CD14-positive monocyte (primary cell): Measurements from ENCODE around the gene MXI1. TPM values are rescaled to one million over a fixed set of nuclear protein-coding genes. Genes with fewer than 3 reads are reported as not detected.

Source experiments
- DNase-seq, 3 donors: peaks; one replicate each; pipeline ENCODE4 v3.0.0-alpha.2; 2011 to 2022
- H2AFZ ChIP-seq: 2 replicates; pipeline ENCODE4 v1.6.0; 2012; ENCODE audit warnings: mild to moderate bottlenecking, low read depth, low read length, inconsistent platforms; ENCODE audit not compliant: insufficient read depth, poor library complexity, severe bottlenecking
- H3K27ac ChIP-seq, 2 donors: 1 replicate in 1 of 2; 2 replicates in 1 of 2; pipeline ENCODE4 v1.5.1; 2012 to 2013; ENCODE audit warnings: low read length in 2 of 2, control low read depth in 1 of 2, inconsistent platforms in 1 of 2, low read depth in 1 of 2, mild to moderate bottlenecking in 1 of 2
- H3K27me3 ChIP-seq, 2 donors: one replicate each; pipeline versions ENCODE4 v1.6.0 to v1.6.1; 2011 to 2013; ENCODE audit warnings: low read length in 2 of 2; ENCODE audit not compliant: control insufficient read depth in 2 of 2, insufficient read depth in 2 of 2
- H3K36me3 ChIP-seq, 2 donors: replicated peaks in 1 of 2; 1 replicate in 1 of 2; 2 replicates in 1 of 2; pipeline versions ENCODE4 v1.5.1 to v1.6.1; 2012 to 2013; ENCODE audit warnings: low read length in 2 of 2, control low read depth in 1 of 2, inconsistent platforms in 1 of 2, mild to moderate bottlenecking in 1 of 2; ENCODE audit not compliant: insufficient read depth in 2 of 2, control insufficient read depth in 1 of 2
- H3K4me1 ChIP-seq, 2 donors: 1 replicate in 1 of 2; 2 replicates in 1 of 2; pipeline versions ENCODE4 v1.5.1 to v1.6.1; 2012 to 2013; ENCODE audit warnings: low read length in 2 of 2, control low read depth in 1 of 2, inconsistent platforms in 1 of 2, mild to moderate bottlenecking in 1 of 2, moderate library complexity in 1 of 2; ENCODE audit not compliant: insufficient read depth in 2 of 2, control insufficient read depth in 1 of 2
- H3K4me2 ChIP-seq: replicated peaks from 2 replicates; pipeline ENCODE3; 2012; ENCODE audit warnings: low read length, moderate library complexity, mild to moderate bottlenecking; ENCODE audit not compliant: poor library complexity, severe bottlenecking; ENCODE audit errors: extremely low read depth
- H3K4me3 ChIP-seq, 3 experiments: fragments of 200-600 bp in 1 of 3; sonication (generic) in 1 of 3; replicated peaks in 1 of 3; 1 replicate in 2 of 3; 2 replicates in 1 of 3; pipeline ENCODE4 v1.5.1; 2011 to 2013; ENCODE audit warnings: low read length in 3 of 3, mild to moderate bottlenecking in 3 of 3, control low read depth in 2 of 3, low read depth in 2 of 3, inconsistent platforms in 1 of 3, moderate library complexity in 1 of 3
- H3K79me2 ChIP-seq: 2 replicates; pipeline ENCODE4 v1.6.0; 2012; ENCODE audit warnings: mild to moderate bottlenecking, control low read depth, inconsistent platforms, low read length, moderate library complexity; ENCODE audit not compliant: insufficient read depth
- H3K9ac ChIP-seq: 2 replicates; pipeline ENCODE4 v1.6.0; 2017; ENCODE audit warnings: low read length, mild to moderate bottlenecking; ENCODE audit not compliant: insufficient read depth, poor library complexity, severe bottlenecking
- H3K9me3 ChIP-seq, 2 donors: replicated peaks in 1 of 2; 1 replicate in 1 of 2; 2 replicates in 1 of 2; pipeline versions ENCODE4 v1.5.1 to v1.6.1; 2012 to 2013; ENCODE audit warnings: low read length in 2 of 2, control low read depth in 1 of 2; ENCODE audit not compliant: control insufficient read depth in 1 of 2, insufficient read depth in 1 of 2
- H4K20me1 ChIP-seq: 2 replicates; pipeline ENCODE4 v1.6.0; 2012; ENCODE audit warnings: mild to moderate bottlenecking, low read length, control low read depth, moderate library complexity; ENCODE audit not compliant: insufficient read depth
- H3K27ac Mint-ChIP-seq, 7 donors: one replicate each; pipeline ENCODE4 v1.8.0; 2020; ENCODE audit warnings: mild to moderate bottlenecking in 7 of 7, mixed read lengths in 7 of 7, moderate library complexity in 6 of 7, inconsistent platforms in 2 of 7
- H3K27me3 Mint-ChIP-seq, 3 donors: one replicate each; pipeline ENCODE4 v1.8.0; 2021 to 2022; ENCODE audit warnings: low read depth in 3 of 3, mild to moderate bottlenecking in 3 of 3, mixed read lengths in 3 of 3, moderate library complexity in 3 of 3, inconsistent platforms in 1 of 3
- H3K36me3 Mint-ChIP-seq, 2 donors: one replicate each; pipeline ENCODE4 v1.8.0; 2020; ENCODE audit warnings: mixed read lengths in 2 of 2, inconsistent platforms in 1 of 2, mild to moderate bottlenecking in 1 of 2
- H3K4me1 Mint-ChIP-seq: one replicate; pipeline ENCODE4 v1.8.0; 2020; ENCODE audit warnings: mild to moderate bottlenecking, mixed read lengths
- H3K4me3 Mint-ChIP-seq, 2 donors: one replicate each; pipeline ENCODE4 v1.8.0; 2020; ENCODE audit warnings: mild to moderate bottlenecking in 2 of 2, mixed read lengths in 2 of 2, moderate library complexity in 1 of 2
- H3K9me3 Mint-ChIP-seq, 7 donors: one replicate each; pipeline ENCODE4 v1.8.0; 2020 to 2022; ENCODE audit warnings: mixed read lengths in 7 of 7, mild to moderate bottlenecking in 6 of 7, moderate library complexity in 6 of 7, inconsistent platforms in 2 of 7
- WGBS: methylation state at CpG from one replicate; pipeline ENCODE4 v1.1.5; 2013; ENCODE audit warnings: missing lambda C conversion rate; ENCODE audit not compliant: insufficient coverage; 5-methylcytosine and 5-hydroxymethylcytosine counted together
- intact Hi-C, 2 donors: fragments of 100-400 bp; cut with micrococcal nuclease; formaldehyde crosslinking; loops; one replicate each; pipeline versions ENCODE4 v1.15.0 to v1.15.1; 2023
- polyA plus RNA-seq, 3 donors: library from polyadenylated mRNA; depleted of rRNA in 1 of 3; unstranded in 2 of 3; stranded (reverse) in 1 of 3; fragments of 300-500 nt in 2 of 3; fragments of >200 nt in 1 of 3; fragmentation: Illumina TruSeq in 2 of 3; gene quantifications; 1 replicate in 2 of 3; 2 replicates in 1 of 3; pipeline ENCODE4 v1.2.3, GENCODE V29; 2012 to 2021
- TF ChIP-seq, protein P1 (sequence below): fragments of 200-600 bp; IDR thresholded peaks from one replicate; pipeline ENCODE4 v1.8.0; 2022; ENCODE audit warnings: antibody characterized with exemption, mild to moderate bottlenecking

The MXI1 gene
- polyA plus RNA-seq, 3 donors, result 13.1 to 25.7 (median 21.6) TPM

DNA sequence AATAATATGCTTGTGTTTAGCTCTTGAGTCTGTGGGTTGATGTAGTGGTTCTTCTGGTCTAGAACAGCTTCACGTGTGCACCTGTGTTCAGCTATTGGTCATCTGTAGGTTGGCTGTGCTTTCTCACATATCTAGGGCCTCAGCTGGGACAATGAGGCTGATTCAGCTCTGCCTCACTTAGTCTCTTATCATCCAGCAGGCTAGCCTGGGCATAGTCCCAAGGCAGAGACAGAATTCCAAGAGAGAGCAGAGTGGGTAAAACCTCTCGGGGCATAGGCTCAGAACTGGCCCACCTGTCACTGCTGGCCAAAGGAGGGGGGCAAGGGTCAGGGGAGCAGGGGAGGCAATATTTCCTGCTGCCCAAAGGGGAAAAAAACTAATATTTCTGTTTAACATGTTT is 32.0 kb upstream of the MXI1 start:
- no peak overlapping the region for H3K4me3 Mint-ChIP-seq
- Histone ChIP-seq H3K4me2 (no peak overlapping the region), H3K27me3 (peaks cover 0 to 5% of the 10 kb centered on the region in 2 donors)

DNA sequence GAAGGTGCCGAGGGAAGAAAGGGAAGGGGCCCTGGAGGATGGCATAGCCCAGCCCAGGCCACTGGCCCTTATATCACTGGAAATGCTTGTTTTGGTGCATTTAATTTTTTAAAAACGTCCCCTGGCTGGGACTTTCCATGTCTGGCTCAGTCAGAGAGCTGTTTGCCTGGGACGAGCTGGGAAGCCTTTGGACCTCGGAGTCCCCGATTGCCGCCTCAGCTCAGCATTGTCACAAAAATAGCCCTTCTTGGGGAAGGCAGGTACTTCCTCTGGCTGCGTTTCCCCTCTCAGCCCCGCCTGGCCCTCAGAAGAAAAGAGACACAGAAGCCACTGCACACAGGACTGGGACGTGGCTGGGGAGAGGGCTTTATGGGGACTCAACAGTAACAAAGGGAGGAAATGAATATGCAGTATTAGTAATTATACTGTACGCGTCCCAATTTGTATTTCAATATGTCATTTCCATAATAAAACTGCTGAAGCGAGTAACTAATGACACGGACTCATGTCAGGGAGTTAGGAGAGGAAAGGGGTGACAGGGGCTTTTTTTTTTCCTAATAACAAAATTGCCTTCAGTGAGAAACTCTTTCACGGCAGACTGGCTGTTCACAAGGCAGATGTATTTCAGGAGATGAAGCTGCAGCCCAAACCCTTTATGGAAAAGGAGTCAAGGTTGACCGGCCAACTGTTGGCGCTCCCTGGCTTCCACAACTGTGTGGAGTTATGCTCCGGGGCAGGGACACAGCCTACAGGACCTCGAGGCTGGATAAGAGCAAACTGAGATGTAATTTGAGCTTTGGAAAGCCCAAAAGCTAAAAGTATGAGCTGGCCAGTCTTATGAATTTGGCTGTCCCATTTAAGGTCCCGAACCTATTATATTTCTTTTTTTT is 31.0 kb upstream of the MXI1 start:
- TF ChIP-seq, protein P1, sequence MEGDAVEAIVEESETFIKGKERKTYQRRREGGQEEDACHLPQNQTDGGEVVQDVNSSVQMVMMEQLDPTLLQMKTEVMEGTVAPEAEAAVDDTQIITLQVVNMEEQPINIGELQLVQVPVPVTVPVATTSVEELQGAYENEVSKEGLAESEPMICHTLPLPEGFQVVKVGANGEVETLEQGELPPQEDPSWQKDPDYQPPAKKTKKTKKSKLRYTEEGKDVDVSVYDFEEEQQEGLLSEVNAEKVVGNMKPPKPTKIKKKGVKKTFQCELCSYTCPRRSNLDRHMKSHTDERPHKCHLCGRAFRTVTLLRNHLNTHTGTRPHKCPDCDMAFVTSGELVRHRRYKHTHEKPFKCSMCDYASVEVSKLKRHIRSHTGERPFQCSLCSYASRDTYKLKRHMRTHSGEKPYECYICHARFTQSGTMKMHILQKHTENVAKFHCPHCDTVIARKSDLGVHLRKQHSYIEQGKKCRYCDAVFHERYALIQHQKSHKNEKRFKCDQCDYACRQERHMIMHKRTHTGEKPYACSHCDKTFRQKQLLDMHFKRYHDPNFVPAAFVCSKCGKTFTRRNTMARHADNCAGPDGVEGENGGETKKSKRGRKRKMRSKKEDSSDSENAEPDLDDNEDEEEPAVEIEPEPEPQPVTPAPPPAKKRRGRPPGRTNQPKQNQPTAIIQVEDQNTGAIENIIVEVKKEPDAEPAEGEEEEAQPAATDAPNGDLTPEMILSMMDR, result no peak
- 34% methylated on average over 9 of the region's 19 CpGs for WGBS
- Histone ChIP-seq H3K4me2 (peak overlapping the region; percentile 57), H3K27me3 (peaks cover 0 to 5% of the 10 kb centered on the region in 2 donors), H2AFZ (peak overlapping the region; percentile 62), H3K9ac (no peak overlapping the region), H3K4me3 (peak overlapping the region in 1 of 3 experiments; percentile 35), H3K9me3 (no peaks in the 10 kb centered on the region), H3K27ac (no peak overlapping the region), H3K36me3 (no peaks in the 10 kb centered on the region), H3K4me1 (peaks cover 11% of the 10 kb centered on the region in 2 donors), H3K79me2 (no peaks in the 10 kb centered on the region), H4K20me1 (no peaks in the 10 kb centered on the region)
- Mint-ChIP-seq H3K27ac (peak overlapping the region in 2 of 7 donors; percentile 18 to 66), H3K4me3 (peak overlapping the region; percentile 53 to 89), H3K36me3 (peaks cover 0 to 2% of the 10 kb centered on the region in 2 donors), H3K4me1 (peaks cover 11% of the 10 kb centered on the region), H3K27me3 (peaks cover 3 to 15% (median 13%) of the 10 kb centered on the region in 3 donors), H3K9me3 (peaks cover 0 to 5% (median 0%) of the 10 kb centered on the region in 7 donors)
- intact Hi-C loops, result no loop called here
- peak in 2 of 3 donors; percentile 24 to 26 for DNase-seq

More for the DNA sequence above, 32.0 kb upstream of the MXI1 start:
- DNase-seq, result no peak
- 100% methylated on average over 1 of the region's 2 CpGs for WGBS
- intact Hi-C loops, result no loop called here
- H3K4me3 ChIP-seq, result no peak overlapping the region
- no peaks in the 10 kb centered on the region for H4K20me1 ChIP-seq
- no peak overlapping the region for H3K27ac ChIP-seq
- H3K79me2 ChIP-seq, result no peaks in the 10 kb centered on the region
- H3K9me3 Mint-ChIP-seq, result peaks cover 0 to 5% (median 0%) of the 10 kb centered on the region in 7 donors
- H3K27me3 Mint-ChIP-seq, result peaks cover 2 to 15% (median 13%) of the 10 kb centered on the region in 3 donors
- no peak overlapping the region for H3K27ac Mint-ChIP-seq
- no peaks in the 10 kb centered on the region for H3K36me3 ChIP-seq
- H3K9ac ChIP-seq, result no peak overlapping the region
- H3K4me1 Mint-ChIP-seq, result peaks cover 19% of the 10 kb centered on the region
- H3K4me1 ChIP-seq, result peaks cover 19% of the 10 kb centered on the region in 2 donors
- H2AFZ ChIP-seq, result no peak overlapping the region
- TF ChIP-seq, protein P1, result no peak
- peaks cover 0 to 2% of the 10 kb centered on the region in 2 donors for H3K36me3 Mint-ChIP-seq
- no peaks in the 10 kb centered on the region for H3K9me3 ChIP-seq
